K562 (cell line): ENCODE results near the gene SIGLEC6. TPM values are rescaled to one million over a fixed set of nuclear protein-coding genes. Genes with fewer than 3 reads are reported as not detected.

Experiments
- ARID4B ChIP-seq: sonication (generic); formaldehyde crosslinking; IDR thresholded peaks from 2 replicates; pipeline ENCODE4 v1.8.0; 2022; ENCODE audit warnings: mild to moderate bottlenecking, missing genetic modification reagents
- EGR1 ChIP-seq: fragments of 450-650 bp; conservative IDR thresholded peaks from 2 replicates; pipeline ENCODE4 v1.6.1; 2017; ENCODE audit warnings: mild to moderate bottlenecking
- ELF4 ChIP-seq: fragments of 450-650 bp; formaldehyde crosslinking; IDR thresholded peaks from 2 replicates; pipeline ENCODE4 v1.4.0; 2022; ENCODE audit warnings: missing genetic modification characterization
- HMG20B ChIP-seq: fragments of 250-450 bp; sonication (Bioruptor Pico); IDR thresholded peaks from 2 replicates; pipeline ENCODE4 v1.5.0; 2021; ENCODE audit warnings: mild to moderate bottlenecking
- KDM5B ChIP-seq: fragments of 200-600 bp; sonication (generic); IDR thresholded peaks from 2 replicates; pipeline ENCODE4 v1.6.1; 2012; ENCODE audit warnings: low read depth, mild to moderate bottlenecking, moderate library complexity, low read length, control low read depth, inconsistent platforms; ENCODE audit not compliant: insufficient replicate concordance
- MAFG ChIP-seq: fragments of 450-650 bp; conservative IDR thresholded peaks from 2 replicates; pipeline ENCODE4 v1.6.1; 2016; ENCODE audit warnings: missing genetic modification characterization, missing compliant biosample characterization
- PHF20 ChIP-seq: fragments of 450-650 bp; IDR thresholded peaks from 2 replicates; pipeline ENCODE4 v1.6.1; 2018; ENCODE audit not compliant: partially characterized antibody
- PPARD ChIP-seq: fragments of 250-450 bp; sonication (Bioruptor Pico); IDR thresholded peaks from 2 replicates; pipeline ENCODE4 v1.8.0; 2022; ENCODE audit warnings: inconsistent platforms, mild to moderate bottlenecking, moderate library complexity
- RBM22 ChIP-seq: fragments of 200-400 bp; formaldehyde crosslinking; IDR thresholded peaks from 2 replicates; pipeline ENCODE4 v1.6.1; 2018; ENCODE audit warnings: low read length, low read depth; ENCODE audit not compliant: poor library complexity, severe bottlenecking
- RNF2 ChIP-seq: sonication (generic); IDR thresholded peaks from 2 replicates; pipeline ENCODE4 v1.6.1; 2016
- ZBTB8A ChIP-seq: fragments of 450-650 bp; IDR thresholded peaks from 2 replicates; pipeline ENCODE4 v1.6.1; 2018; ENCODE audit warnings: mild to moderate bottlenecking, moderate library complexity; ENCODE audit not compliant: partially characterized antibody
- ZC3H8 ChIP-seq: fragments of 450-650 bp; IDR thresholded peaks from 2 replicates; pipeline ENCODE4 v1.6.1; 2017
- ZFP1 ChIP-seq: fragments of 450-650 bp; formaldehyde crosslinking; IDR thresholded peaks from 2 replicates; pipeline ENCODE4 v1.4.0; 2020; ENCODE audit warnings: mild to moderate bottlenecking, mixed read lengths
- ZFX ChIP-seq: sonication (generic); formaldehyde crosslinking; IDR thresholded peaks from 2 replicates; pipeline ENCODE4 v1.8.0; 2022; ENCODE audit warnings: mild to moderate bottlenecking, missing genetic modification reagents, moderate library complexity
- ZNF707 ChIP-seq: fragments of 250-450 bp; sonication (Bioruptor Pico); conservative IDR thresholded peaks from 2 replicates; pipeline ENCODE4 v1.8.0; 2022; ENCODE audit warnings: inconsistent platforms, mild to moderate bottlenecking, moderate library complexity
- ZNF717 ChIP-seq: fragments of 250-450 bp; sonication (Bioruptor Pico); IDR thresholded peaks from 2 replicates; pipeline ENCODE4 v1.5.0; 2021
- ZNF764 ChIP-seq: fragments of 250-450 bp; sonication (Bioruptor Pico); IDR thresholded peaks from 2 replicates; pipeline ENCODE4 v1.4.0; 2020; ENCODE audit warnings: low read depth, mild to moderate bottlenecking, moderate library complexity
- ZSCAN32 ChIP-seq: fragments of 450-650 bp; formaldehyde crosslinking; IDR thresholded peaks from 2 replicates; pipeline ENCODE4 v1.4.0; 2020; ENCODE audit warnings: mild to moderate bottlenecking, moderate library complexity
- polyA plus RNA-seq, 8 experiments: library from polyadenylated mRNA; depleted of rRNA in 4 of 8; stranded (reverse) in 5 of 8; unstranded in 3 of 8; fragments of >200 nt; fragmentation: Nextera tagmentation in 2 of 8; fragmentation: Illumina TruSeq in 1 of 8; extraction: Ambion mirVana in 2 of 8; extraction: Trizol in 1 of 8; gene quantifications; 2 replicates each; pipeline versions ENCODE4 v1.2.1 to v1.2.3, GENCODE V29; 2011 to 2014; ENCODE audit warnings: inconsistent platforms in 1 of 8, missing spikeins in 1 of 8
- total RNA-seq, 7 experiments: library from RNA; depleted of rRNA in 6 of 7; stranded (reverse); fragments of >200 nt in 6 of 7; fragmentation: Illumina TruSeq in 2 of 7; extraction: Trizol in 2 of 7; gene quantifications; 2 replicates each; pipeline versions ENCODE4 v1.2.1 to v1.2.3, GENCODE V29; 2011 to 2021; ENCODE audit warnings: low replicate concordance in 1 of 7
- TF ChIP-seq, protein P1 (sequence below): fragments of 450-650 bp; formaldehyde crosslinking; IDR thresholded peaks from 2 replicates; pipeline ENCODE4 v1.4.0; 2022; ENCODE audit warnings: missing genetic modification characterization
- TF ChIP-seq, protein P2 (sequence below): IDR thresholded peaks from 2 replicates; pipeline ENCODE4 v1.6.1; 2014; ENCODE audit warnings: antibody characterized with exemption
- TF ChIP-seq, protein P3 (sequence below), 2 experiments: fragments of 250-450 bp in 1 of 2; fragments of 450-650 bp in 1 of 2; sonication (Bioruptor Pico) in 1 of 2; IDR thresholded peaks; 2 replicates each; pipeline versions ENCODE4 v1.6.1 to v1.8.0; 2016 to 2021; ENCODE audit warnings: mild to moderate bottlenecking in 2 of 2, moderate library complexity in 2 of 2, missing compliant biosample characterization in 1 of 2, missing genetic modification characterization in 1 of 2

SIGLEC6 gene
- total and polyA plus RNA-seq, 9 of the 15 experiments (the other 6 are each of a cell fraction or from before 2014, with no cell fraction given): 0.03 to 17.5 (median 0.71) TPM

GRCh38 chr19:51509823-51510660 is 21.4 kb downstream of the SIGLEC6 start (continued):
- TF ChIP-seq PPARD (no peak), ZBTB8A (no peak), MAFG (no peak), ELF4 (no peak), ZC3H8 (no peak), ZNF717 (CRISPR knock-in tag) (no peak), KDM5B (no peak), RNF2 (no peak), EGR1 (0 out of 2 replicates have a peak, but pooled peaks have one; percentile 15), PHF20 (no peak), HMG20B (CRISPR knock-in tag) (no peak), ZNF764 (no peak), ZFX (CRISPR knock-in tag) (0 out of 2 replicates have a peak, but pooled peaks have one; percentile 13), ZSCAN32 (CRISPR knock-in tag) (no peak), ZNF707 (CRISPR knock-in tag) (no peak), RBM22 (no peak), ARID4B (CRISPR knock-in tag) (no peak), ZFP1 (CRISPR knock-in tag) (no peak)
- TF ChIP-seq, protein P1, sequence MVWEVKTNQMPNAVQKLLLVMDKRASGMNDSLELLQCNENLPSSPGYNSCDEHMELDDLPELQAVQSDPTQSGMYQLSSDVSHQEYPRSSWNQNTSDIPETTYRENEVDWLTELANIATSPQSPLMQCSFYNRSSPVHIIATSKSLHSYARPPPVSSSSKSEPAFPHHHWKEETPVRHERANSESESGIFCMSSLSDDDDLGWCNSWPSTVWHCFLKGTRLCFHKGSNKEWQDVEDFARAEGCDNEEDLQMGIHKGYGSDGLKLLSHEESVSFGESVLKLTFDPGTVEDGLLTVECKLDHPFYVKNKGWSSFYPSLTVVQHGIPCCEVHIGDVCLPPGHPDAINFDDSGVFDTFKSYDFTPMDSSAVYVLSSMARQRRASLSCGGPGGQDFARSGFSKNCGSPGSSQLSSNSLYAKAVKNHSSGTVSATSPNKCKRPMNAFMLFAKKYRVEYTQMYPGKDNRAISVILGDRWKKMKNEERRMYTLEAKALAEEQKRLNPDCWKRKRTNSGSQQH: no peak
- TF ChIP-seq, protein P2, sequence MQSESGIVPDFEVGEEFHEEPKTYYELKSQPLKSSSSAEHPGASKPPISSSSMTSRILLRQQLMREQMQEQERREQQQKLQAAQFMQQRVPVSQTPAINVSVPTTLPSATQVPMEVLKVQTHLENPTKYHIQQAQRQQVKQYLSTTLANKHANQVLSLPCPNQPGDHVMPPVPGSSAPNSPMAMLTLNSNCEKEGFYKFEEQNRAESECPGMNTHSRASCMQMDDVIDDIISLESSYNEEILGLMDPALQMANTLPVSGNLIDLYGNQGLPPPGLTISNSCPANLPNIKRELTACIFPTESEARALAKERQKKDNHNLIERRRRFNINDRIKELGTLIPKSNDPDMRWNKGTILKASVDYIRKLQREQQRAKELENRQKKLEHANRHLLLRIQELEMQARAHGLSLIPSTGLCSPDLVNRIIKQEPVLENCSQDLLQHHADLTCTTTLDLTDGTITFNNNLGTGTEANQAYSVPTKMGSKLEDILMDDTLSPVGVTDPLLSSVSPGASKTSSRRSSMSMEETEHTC: no peak
- TF ChIP-seq, protein P3, sequence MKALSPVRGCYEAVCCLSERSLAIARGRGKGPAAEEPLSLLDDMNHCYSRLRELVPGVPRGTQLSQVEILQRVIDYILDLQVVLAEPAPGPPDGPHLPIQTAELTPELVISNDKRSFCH (CRISPR knock-in tag; IDR thresholded peaks at IDR 0.05): no peak
- TF ChIP-seq, protein P3 (tag; IDR thresholded peaks at IDR 0.05): 0 out of 2 replicates have a peak, but pooled peaks have one; percentile 18
